Peyer's patch (tissue), 4 donors: ENCODE results near the gene ASXL1.

ENCODE experiments used
- CTCF ChIP-seq, 6 experiments: fragments of 450-650 bp in 4 of 6; fragments of 200-600 bp in 2 of 6; sonication (generic) in 1 of 6; IDR thresholded peaks; one replicate each; pipeline ENCODE4 v1.5.1; 2017 to 2019; ENCODE audit warnings: antibody characterized with exemption in 6 of 6, mild to moderate bottlenecking in 3 of 6, moderate library complexity in 1 of 6
- POLR2A ChIP-seq, 2 donors: fragments of 450-650 bp; IDR thresholded peaks; one replicate each; pipeline ENCODE4 v1.5.1; 2017; ENCODE audit warnings: antibody characterized with exemption in 2 of 2, mild to moderate bottlenecking in 2 of 2, moderate library complexity in 2 of 2

- TF ChIP-seq CTCF (IDR thresholded peaks at IDR 0.05), result no peak
- TF ChIP-seq POLR2A (IDR thresholded peaks at IDR 0.05), result no peak
Measured at GRCh38 chr20:32337937-32338661, 20.0 kb upstream of the ASXL1 start.
